HepG2 (cell line): ENCODE data around the gene PIEZO1. TPM values are rescaled to one million over a fixed set of nuclear protein-coding genes. Genes with fewer than 3 reads are reported as not detected.

ENCODE experiments used
- CC2D1A ChIP-seq: sonication (generic); formaldehyde crosslinking; IDR thresholded peaks from 2 replicates; pipeline ENCODE4 v1.8.1; 2023; ENCODE audit warnings: mild to moderate bottlenecking, missing genetic modification reagents
- EED ChIP-seq: sonication (generic); formaldehyde crosslinking; IDR thresholded peaks from 2 replicates; pipeline ENCODE4 v1.5.0; 2020; ENCODE audit warnings: mild to moderate bottlenecking, missing genetic modification reagents
- HNF4A ChIP-seq: sonication (generic); formaldehyde crosslinking; IDR thresholded peaks from 2 replicates; pipeline ENCODE4 v1.4.0; 2020; ENCODE audit warnings: missing genetic modification reagents
- HOXA3 ChIP-seq: sonication (generic); formaldehyde crosslinking; IDR thresholded peaks from 2 replicates; pipeline ENCODE4 v1.5.0; 2020; ENCODE audit warnings: missing genetic modification reagents
- KDM2A ChIP-seq: sonication (generic); formaldehyde crosslinking; IDR thresholded peaks from 2 replicates; pipeline ENCODE4 v1.4.0; 2020; ENCODE audit warnings: low read depth, missing genetic modification reagents, borderline replicate concordance
- KLF6 ChIP-seq: IDR thresholded peaks from 2 replicates; pipeline ENCODE4 v1.8.0; 2016; ENCODE audit warnings: missing biosample characterization, missing genetic modification reagents
- MED1 ChIP-seq: sonication (generic); formaldehyde crosslinking; IDR thresholded peaks from 2 replicates; pipeline ENCODE4 v1.4.0; 2020; ENCODE audit warnings: missing genetic modification reagents
- NFIC ChIP-seq: IDR thresholded peaks from 2 replicates; pipeline ENCODE4 v1.6.1; 2012; ENCODE audit warnings: mild to moderate bottlenecking, low read length, inconsistent platforms
- NR1H2 ChIP-seq: sonication (generic); formaldehyde crosslinking; IDR thresholded peaks from 2 replicates; pipeline ENCODE4 v1.8.1; 2022; ENCODE audit warnings: low read depth, missing genetic modification reagents, borderline replicate concordance
- SMAD9 ChIP-seq: sonication (generic); formaldehyde crosslinking; IDR thresholded peaks from 2 replicates; pipeline ENCODE4 v1.5.1; 2020; ENCODE audit warnings: mild to moderate bottlenecking, missing genetic modification reagents
- SPEN ChIP-seq: sonication (generic); formaldehyde crosslinking; IDR thresholded peaks from 2 replicates; pipeline ENCODE4 v1.5.1; 2020; ENCODE audit warnings: low read depth, mild to moderate bottlenecking, missing genetic modification reagents
- TEAD3 ChIP-seq: optimal IDR thresholded peaks from 2 replicates; pipeline ENCODE3; 2016; ENCODE audit warnings: borderline replicate concordance
- YEATS4 ChIP-seq: sonication (generic); formaldehyde crosslinking; IDR thresholded peaks from 2 replicates; pipeline ENCODE4 v1.4.0; 2020; ENCODE audit warnings: missing genetic modification reagents, borderline replicate concordance
- ZBTB42 ChIP-seq: sonication (generic); formaldehyde crosslinking; IDR thresholded peaks from 2 replicates; pipeline ENCODE4 v1.5.0; 2020; ENCODE audit warnings: mild to moderate bottlenecking, missing genetic modification reagents
- ZFP62 ChIP-seq: sonication (generic); formaldehyde crosslinking; IDR thresholded peaks from 2 replicates; pipeline ENCODE4 v1.4.0; 2020; ENCODE audit warnings: missing genetic modification reagents
- ZNF207 ChIP-seq: fragments of 450-650 bp; IDR thresholded peaks from 2 replicates; pipeline ENCODE4 v1.6.1; 2016; ENCODE audit warnings: antibody characterized with exemption, borderline replicate concordance
- ZNF232 ChIP-seq: sonication (generic); formaldehyde crosslinking; IDR thresholded peaks from 2 replicates; pipeline ENCODE4 v1.4.0; 2020; ENCODE audit warnings: missing genetic modification reagents, borderline replicate concordance
- ZNF550 ChIP-seq: sonication (generic); formaldehyde crosslinking; IDR thresholded peaks from 2 replicates; pipeline ENCODE4 v1.4.0; 2020; ENCODE audit warnings: mild to moderate bottlenecking, missing genetic modification reagents, borderline replicate concordance
- ZNF598 ChIP-seq: sonication (generic); formaldehyde crosslinking; IDR thresholded peaks from 2 replicates; pipeline ENCODE4 v1.5.1; 2020; ENCODE audit warnings: mild to moderate bottlenecking, missing genetic modification reagents, borderline replicate concordance
- ZSCAN31 ChIP-seq: sonication (generic); formaldehyde crosslinking; IDR thresholded peaks from 2 replicates; pipeline ENCODE4 v1.5.0; 2020; ENCODE audit warnings: low read depth, mild to moderate bottlenecking, missing genetic modification reagents
- polyA plus RNA-seq, 8 experiments: library from polyadenylated mRNA; depleted of rRNA in 3 of 8; stranded (reverse) in 7 of 8; unstranded in 1 of 8; fragments of >200 nt; fragmentation: Illumina TruSeq in 4 of 8; extraction: Trizol in 4 of 8; gene quantifications; 2 replicates each; pipeline versions ENCODE4 v1.2.1 to v1.2.3, GENCODE V29; 2011 to 2016; ENCODE audit warnings: low read depth in 4 of 8, missing spikeins in 1 of 8, mixed read lengths in 1 of 8; ENCODE audit not compliant: insufficient read depth in 1 of 8
- total RNA-seq, 5 experiments: library from RNA; depleted of rRNA; stranded (reverse); fragments of >200 nt; fragmentation: Illumina TruSeq; extraction: Trizol; gene quantifications; 2 replicates each; pipeline ENCODE4 v1.2.3, GENCODE V29; 2016; ENCODE audit warnings: low read depth in 1 of 5
- TF ChIP-seq, protein P1 (sequence below): sonication (generic); formaldehyde crosslinking; IDR thresholded peaks from 2 replicates; pipeline ENCODE4 v1.5.1; 2020; ENCODE audit warnings: missing genetic modification reagents, mild to moderate bottlenecking, borderline replicate concordance
- TF ChIP-seq, protein P2 (sequence below): sonication (generic); formaldehyde crosslinking; IDR thresholded peaks from 2 replicates; pipeline ENCODE4 v1.5.1; 2020; ENCODE audit warnings: missing genetic modification reagents, mild to moderate bottlenecking, borderline replicate concordance
- TF ChIP-seq, protein P3 (sequence below): sonication (generic); formaldehyde crosslinking; conservative IDR thresholded peaks from 2 replicates; pipeline ENCODE4 v1.4.0; 2020; ENCODE audit warnings: missing genetic modification reagents
- TF ChIP-seq, protein P4 (sequence below): sonication (generic); formaldehyde crosslinking; IDR thresholded peaks from 2 replicates; pipeline ENCODE4 v1.4.0; 2020; ENCODE audit warnings: missing genetic modification reagents

Gene PIEZO1
- total and polyA plus RNA-seq, 2 of the 13 experiments (the other 11 are each of a cell fraction or from before 2014, with no cell fraction given): 67.9 to 85.0 TPM

DNA sequence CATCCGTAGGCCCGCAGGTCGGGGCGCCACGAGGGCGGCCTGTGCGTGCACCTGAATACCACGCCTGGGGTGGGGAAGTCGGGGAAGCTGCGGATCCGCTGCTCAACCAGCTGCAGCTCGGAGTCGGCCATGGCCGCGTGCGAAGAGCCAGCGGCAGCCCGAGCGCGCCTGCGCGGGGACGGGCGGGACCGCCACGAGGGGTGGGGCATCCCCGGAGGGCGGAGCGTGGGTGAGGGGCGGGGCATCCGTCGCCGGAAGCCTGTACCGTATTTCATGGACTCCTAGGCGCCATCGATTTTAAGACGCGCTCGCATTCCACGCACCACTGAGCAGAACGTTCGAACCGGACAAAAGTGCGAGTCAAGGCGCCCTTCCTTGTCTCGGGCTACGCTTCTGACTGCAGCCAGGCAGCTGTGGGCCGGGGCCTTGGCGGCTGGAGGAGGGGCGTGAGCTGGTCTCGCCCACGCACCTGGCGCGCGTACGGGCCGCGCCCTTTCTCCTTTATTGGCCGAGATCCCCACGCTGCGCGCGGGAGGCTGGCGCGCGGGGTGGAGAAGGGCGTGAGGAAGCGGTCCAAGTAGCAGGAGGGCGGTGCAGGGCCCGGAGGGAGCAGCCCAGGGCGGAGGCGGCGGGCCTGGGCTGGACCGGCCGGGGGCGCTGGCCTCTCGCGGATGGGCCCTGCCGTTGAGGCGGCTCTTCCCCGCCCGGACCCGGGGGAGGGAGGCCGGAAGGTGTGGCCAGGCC, 26.9 kb upstream of the PIEZO1 start, which contains the start of gene APRT (continued):
- peak; percentile 74 for TF ChIP-seq NR1H2 (CRISPR knock-in tag)
- peak; percentile 47 for TF ChIP-seq MED1
- peak; percentile 76 for TF ChIP-seq KDM2A (CRISPR knock-in tag)
- no peak; the same call in none of the 2 replicates for TF ChIP-seq ZBTB42 (CRISPR knock-in tag)
- TF ChIP-seq, protein P1, sequence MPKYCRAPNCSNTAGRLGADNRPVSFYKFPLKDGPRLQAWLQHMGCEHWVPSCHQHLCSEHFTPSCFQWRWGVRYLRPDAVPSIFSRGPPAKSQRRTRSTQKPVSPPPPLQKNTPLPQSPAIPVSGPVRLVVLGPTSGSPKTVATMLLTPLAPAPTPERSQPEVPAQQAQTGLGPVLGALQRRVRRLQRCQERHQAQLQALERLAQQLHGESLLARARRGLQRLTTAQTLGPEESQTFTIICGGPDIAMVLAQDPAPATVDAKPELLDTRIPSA (CRISPR knock-in tag): no peak; the same call in none of the 2 replicates
- peak; percentile 93 for TF ChIP-seq TEAD3
- peak; percentile 81; the same call in 1 of the 2 replicates for TF ChIP-seq ZNF550
- 0 out of 2 replicates have a peak, but pooled peaks have one; percentile 6 for TF ChIP-seq SMAD9 (CRISPR knock-in tag)
- TF ChIP-seq, protein P2, sequence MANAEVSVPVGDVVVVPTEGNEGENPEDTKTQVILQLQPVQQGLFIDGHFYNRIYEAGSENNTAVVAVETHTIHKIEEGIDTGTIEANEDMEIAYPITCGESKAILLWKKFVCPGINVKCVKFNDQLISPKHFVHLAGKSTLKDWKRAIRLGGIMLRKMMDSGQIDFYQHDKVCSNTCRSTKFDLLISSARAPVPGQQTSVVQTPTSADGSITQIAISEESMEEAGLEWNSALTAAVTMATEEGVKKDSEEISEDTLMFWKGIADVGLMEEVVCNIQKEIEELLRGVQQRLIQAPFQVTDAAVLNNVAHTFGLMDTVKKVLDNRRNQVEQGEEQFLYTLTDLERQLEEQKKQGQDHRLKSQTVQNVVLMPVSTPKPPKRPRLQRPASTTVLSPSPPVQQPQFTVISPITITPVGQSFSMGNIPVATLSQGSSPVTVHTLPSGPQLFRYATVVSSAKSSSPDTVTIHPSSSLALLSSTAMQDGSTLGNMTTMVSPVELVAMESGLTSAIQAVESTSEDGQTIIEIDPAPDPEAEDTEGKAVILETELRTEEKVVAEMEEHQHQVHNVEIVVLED: peak; percentile 71
- peak; percentile 96 for TF ChIP-seq YEATS4 (CRISPR knock-in tag)
- TF ChIP-seq CC2D1A (CRISPR knock-in tag): no peak
- peak; percentile 73 for TF ChIP-seq EED (CRISPR knock-in tag)
- TF ChIP-seq HOXA3 (CRISPR knock-in tag): peak; percentile 71
- TF ChIP-seq, protein P3, sequence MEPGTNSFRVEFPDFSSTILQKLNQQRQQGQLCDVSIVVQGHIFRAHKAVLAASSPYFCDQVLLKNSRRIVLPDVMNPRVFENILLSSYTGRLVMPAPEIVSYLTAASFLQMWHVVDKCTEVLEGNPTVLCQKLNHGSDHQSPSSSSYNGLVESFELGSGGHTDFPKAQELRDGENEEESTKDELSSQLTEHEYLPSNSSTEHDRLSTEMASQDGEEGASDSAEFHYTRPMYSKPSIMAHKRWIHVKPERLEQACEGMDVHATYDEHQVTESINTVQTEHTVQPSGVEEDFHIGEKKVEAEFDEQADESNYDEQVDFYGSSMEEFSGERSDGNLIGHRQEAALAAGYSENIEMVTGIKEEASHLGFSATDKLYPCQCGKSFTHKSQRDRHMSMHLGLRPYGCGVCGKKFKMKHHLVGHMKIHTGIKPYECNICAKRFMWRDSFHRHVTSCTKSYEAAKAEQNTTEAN: no peak
- TF ChIP-seq, protein P4, sequence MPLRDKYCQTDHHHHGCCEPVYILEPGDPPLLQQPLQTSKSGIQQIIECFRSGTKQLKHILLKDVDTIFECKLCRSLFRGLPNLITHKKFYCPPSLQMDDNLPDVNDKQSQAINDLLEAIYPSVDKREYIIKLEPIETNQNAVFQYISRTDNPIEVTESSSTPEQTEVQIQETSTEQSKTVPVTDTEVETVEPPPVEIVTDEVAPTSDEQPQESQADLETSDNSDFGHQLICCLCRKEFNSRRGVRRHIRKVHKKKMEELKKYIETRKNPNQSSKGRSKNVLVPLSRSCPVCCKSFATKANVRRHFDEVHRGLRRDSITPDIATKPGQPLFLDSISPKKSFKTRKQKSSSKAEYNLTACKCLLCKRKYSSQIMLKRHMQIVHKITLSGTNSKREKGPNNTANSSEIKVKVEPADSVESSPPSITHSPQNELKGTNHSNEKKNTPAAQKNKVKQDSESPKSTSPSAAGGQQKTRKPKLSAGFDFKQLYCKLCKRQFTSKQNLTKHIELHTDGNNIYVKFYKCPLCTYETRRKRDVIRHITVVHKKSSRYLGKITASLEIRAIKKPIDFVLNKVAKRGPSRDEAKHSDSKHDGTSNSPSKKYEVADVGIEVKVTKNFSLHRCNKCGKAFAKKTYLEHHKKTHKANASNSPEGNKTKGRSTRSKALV (CRISPR knock-in tag): peak; percentile 52; the same call in 1 of the 2 replicates
- no peak for TF ChIP-seq ZFP62 (CRISPR knock-in tag)
- no peak for TF ChIP-seq NFIC
- TF ChIP-seq KLF6 (CRISPR knock-in tag): peak; percentile 4; the same call in 1 of the 2 replicates
- no peak for TF ChIP-seq HNF4A (CRISPR knock-in tag)
- peak; percentile 92 for TF ChIP-seq ZSCAN31 (CRISPR knock-in tag)
- TF ChIP-seq ZNF598 (CRISPR knock-in tag): peak; percentile 95
- TF ChIP-seq ZNF207: no peak
- TF ChIP-seq SPEN (CRISPR knock-in tag): peak; percentile 91
- TF ChIP-seq ZNF232: no peak
